ENCODE data around the gene LILRB2.
"Not testable (repeated sequence)": the region's sequence is repeated elsewhere in the genome, so short reads cannot be mapped to it uniquely, and the experiment has no call there.

LILRB2 gene

GRCh38 chr19:54281007-54281728 is at the start of gene LILRB2:
Gene LILRB2, minus strand, starts transcription at chr19:54281110. Its CDS starts 614 bp downstream, at chr19:54280496.
- no peak for DNase-seq (ENCODE audit: low read depth)

- DNase-seq (ENCODE audit: low read depth), result no peak
These were observed 48.7 kb upstream of the LILRB2 start for GRCh38 chr19:54329476-54330165.

- DNase-seq (ENCODE audit: low read depth), result not testable (repeated sequence)
These were observed 47.9 kb upstream of the LILRB2 start for GRCh38 chr19:54328781-54329180.

- no peak for DNase-seq (ENCODE audit: low read depth)
These were observed 44.7 kb upstream of the LILRB2 start for GRCh38 chr19:54325631-54326030.

GRCh38 chr19:54325194-54325621 is 44.3 kb upstream of the LILRB2 start:
- peak; percentile 42 for DNase-seq (ENCODE audit: low read depth)

GRCh38 chr19:54324071-54324470 is 43.2 kb upstream of the LILRB2 start:
- no peak for DNase-seq (ENCODE audit: low read depth)

GRCh38 chr19:54322934-54323333 is 42.0 kb upstream of the LILRB2 start:
- DNase-seq (ENCODE audit: low read depth), result not testable (repeated sequence)

- DNase-seq (ENCODE audit: low read depth), result not testable (repeated sequence)
These were observed 41.4 kb upstream of the LILRB2 start for GRCh38 chr19:54322295-54322694.

GRCh38 chr19:54319892-54320670 is 39.2 kb upstream of the LILRB2 start:
- no peak for DNase-seq (ENCODE audit: low read depth)

GRCh38 chr19:54319049-54319448 is 38.1 kb upstream of the LILRB2 start:
- no peak for DNase-seq (ENCODE audit: low read depth)

- no peak for DNase-seq (ENCODE audit: low read depth)
These were observed 37.0 kb upstream of the LILRB2 start for GRCh38 chr19:54317965-54318240.

- DNase-seq (ENCODE audit: low read depth), result no peak
These were observed 36.4 kb upstream of the LILRB2 start for GRCh38 chr19:54317108-54317964.

- no peak for DNase-seq (ENCODE audit: low read depth)
These were observed 35.8 kb upstream of the LILRB2 start for GRCh38 chr19:54316746-54317107.

- DNase-seq (ENCODE audit: low read depth), result no peak
These were observed 35.0 kb upstream of the LILRB2 start for GRCh38 chr19:54315956-54316355.

GRCh38 chr19:54312436-54313377 is 31.8 kb upstream of the LILRB2 start, which contains the start of gene LILRA5:
Gene LILRA5, minus strand, starts transcription at chr19:54313166. Its CDS starts 147 bp downstream, at chr19:54313019.
- DNase-seq (ENCODE audit: low read depth), result no peak

GRCh38 chr19:54312011-54312410 is 31.1 kb upstream of the LILRB2 start:
- DNase-seq (ENCODE audit: low read depth), result no peak

GRCh38 chr19:54311486-54311885 is 30.6 kb upstream of the LILRB2 start:
- DNase-seq (ENCODE audit: low read depth), result no peak

GRCh38 chr19:54310543-54310942 is 29.6 kb upstream of the LILRB2 start:
- no peak for DNase-seq (ENCODE audit: low read depth)

GRCh38 chr19:54309811-54310210 is 28.9 kb upstream of the LILRB2 start:
- DNase-seq (ENCODE audit: low read depth), result no peak

GRCh38 chr19:54307389-54308020 is 26.6 kb upstream of the LILRB2 start:
- DNase-seq (ENCODE audit: low read depth), result no peak
